Adrenal gland (tissue), 19 donors: ENCODE results near the gene MTR. TPM values are rescaled to one million over a fixed set of nuclear protein-coding genes. Genes with fewer than 3 reads are reported as not detected.

Experiments used
- DNase-seq, 7 donors: peaks; one replicate each; pipeline ENCODE4 v3.0.0-alpha.2; 2019 to 2020
- H3K27ac ChIP-seq, 5 donors: fragments of 200-600 bp; sonication (generic) in 4 of 5; 1 replicate in 3 of 5; 2 replicates in 2 of 5; pipeline versions ENCODE4 v1.5.1 to v1.8.0; 2016 to 2020; ENCODE audit warnings: mild to moderate bottlenecking in 1 of 5
- H3K27me3 ChIP-seq: fragments of 200-600 bp; 2 replicates; pipeline ENCODE4 v1.8.0; 2021
- H3K36me3 ChIP-seq, 2 donors: fragments of 200-600 bp; replicated peaks in 1 of 2; 1 replicate in 1 of 2; 2 replicates in 1 of 2; pipeline versions ENCODE4 v1.5.1 to v1.8.0; 2018 to 2022
- H3K4me1 ChIP-seq, 2 donors: fragments of 200-600 bp; replicated peaks in 1 of 2; 1 replicate in 1 of 2; 2 replicates in 1 of 2; pipeline versions ENCODE4 v1.5.1 to v1.8.0; 2018 to 2021
- H3K4me3 ChIP-seq, 4 donors: fragments of 200-600 bp; sonication (generic) in 3 of 4; one replicate each; pipeline ENCODE4 v1.5.1; 2016 to 2018
- H3K9me3 ChIP-seq, 3 donors: fragments of 200-600 bp; sonication (generic) in 1 of 3; replicated peaks in 1 of 3; 1 replicate in 2 of 3; 2 replicates in 1 of 3; pipeline versions ENCODE4 v1.5.1 to v1.8.0; 2016 to 2021
- CTCF ChIP-seq, 6 experiments: fragments of 450-650 bp in 4 of 6; fragments of 200-600 bp in 2 of 6; sonication (generic) in 1 of 6; IDR thresholded peaks; 1 replicate in 5 of 6; 2 replicates in 1 of 6; pipeline versions ENCODE4 v1.5.1 to v1.8.0; 2016 to 2021; ENCODE audit warnings: antibody characterized with exemption in 6 of 6, mild to moderate bottlenecking in 2 of 6, moderate library complexity in 1 of 6
- POLR2A ChIP-seq, 2 donors: fragments of 450-650 bp; IDR thresholded peaks; one replicate each; pipeline ENCODE4 v1.6.1; 2017; ENCODE audit warnings: antibody characterized with exemption in 2 of 2, mild to moderate bottlenecking in 2 of 2, moderate library complexity in 1 of 2
- WGBS, 4 donors: extraction: QIAGEN DNeasy Blood & Tissue Kit in 2 of 4; methylation state at CpG; one replicate each; pipeline versions ENCODE4 v1.1.5 to v1.1.7; 2013 to 2017; 5-methylcytosine and 5-hydroxymethylcytosine counted together
- intact Hi-C, 2 donors: fragments of 100-400 bp; cut with DNase I; formaldehyde crosslinking; loops; one replicate each; pipeline versions ENCODE4 v1.14.1 to v1.15.0; 2022 to 2023
- long read RNA-seq, 10 donors: library from polyadenylated mRNA in 3 of 10; unstranded in 2 of 10; stranded (forward) in 1 of 10; transcript quantifications; one replicate each; pipeline ENCODE4 v2.0.0 and lab custom pipeline, GENCODE V29; 2021 to 2026
- polyA plus RNA-seq, 3 donors: library from polyadenylated mRNA; stranded (reverse); fragments of 200-250 nt in 2 of 3; fragments of 350-450 nt in 1 of 3; fragmentation: Illumina TruSeq in 1 of 3; extraction: RNeasy Lipid Tissue Mini Kit (QIAGEN cat#74804) in 1 of 3; gene quantifications; one replicate each; pipeline ENCODE4 v1.2.3, GENCODE V29; 2013 to 2014
- total RNA-seq, 9 donors: library from RNA; depleted of rRNA in 4 of 9; stranded (reverse); fragments of >200 nt in 4 of 9; fragments of 120-200 nt in 1 of 9; fragmentation: NEBNext Ultra II Directional in 1 of 9; extraction: Animal tissue kit (Norgen Biotek cat#: 25700) in 1 of 9; gene quantifications; one replicate each; pipeline versions ENCODE4 v1.1.0 to v1.2.4, GENCODE V29; 2013 to 2023
- donor health status: healthy with polysubstance abuse.
- donor health status: Bipolar disorder and iron deficiency.
- donor health status: DM: yes; HTN: yes; CAD: no.
- donor health status: DM: no; HTN: no; CAD: no.
- donor health status: DM: no; HTN: no; CAD: no.
- donor health status: DM: yes; HTN: yes; CAD: no.

Gene MTR
- total RNA-seq (10 to 100 TPM; 17.2 to 44.3 (median 28.6) TPM), polyA plus RNA-seq (10 to 100 TPM in 1 of 3 donors, 1 to 10 TPM in 2; 7.8 to 11.8 (median 9.3) TPM)
- long read RNA-seq, donor 1, full-length matches to known transcripts, result 2 of 2 reads
- long read RNA-seq, donor 1, partial matches to known transcripts, result 0 of 2 reads
- long read RNA-seq, donor 1, other reads (novel, unspliced or antisense), result 0 of 2 reads
- long read RNA-seq, donor 2, result 0 reads
- long read RNA-seq, donor 3, result 0 reads
- long read RNA-seq, donor 4, partial matches to known transcripts, result 5 of 11 reads
- long read RNA-seq, donor 4, other reads (novel, unspliced or antisense), result 6 of 11 reads
- long read RNA-seq, donor 5, full-length matches to known transcripts, result 6 of 11 reads
- long read RNA-seq, donor 5, partial matches to known transcripts, result 1 of 11 reads
- long read RNA-seq, donor 5, other reads (novel, unspliced or antisense), result 4 of 11 reads
- long read RNA-seq, donor 6, partial matches to known transcripts, result 13 of 15 reads
- long read RNA-seq, donor 6, other reads (novel, unspliced or antisense), result 2 of 15 reads
- long read RNA-seq, donor 7, full-length matches to known transcripts, result 1 of 1 reads
- long read RNA-seq, donor 7, partial matches to known transcripts, result 0 of 1 reads
- long read RNA-seq, donor 7, other reads (novel, unspliced or antisense), result 0 of 1 reads
- long read RNA-seq, donor 8, partial matches to known transcripts, result 22 of 22 reads
- long read RNA-seq, donor 8, other reads (novel, unspliced or antisense), result 0 of 22 reads
- long read RNA-seq, donor 9, full-length matches to known transcripts, result 2 of 18 reads
- long read RNA-seq, donor 9, partial matches to known transcripts, result 16 of 18 reads
- long read RNA-seq, donor 9, other reads (novel, unspliced or antisense), result 0 of 18 reads
- long read RNA-seq, donor 10, partial matches to known transcripts, result 12 of 12 reads
- long read RNA-seq, donor 10, other reads (novel, unspliced or antisense), result 0 of 12 reads

- peak within 1 kb of the TSS; percentile 43 to 86 (median 58) for H3K4me3 ChIP-seq
- no peaks in the 10 kb centered on the region for H3K36me3 ChIP-seq
- WGBS, 4 donors, result 0 to 1% (median 0%) methylated on average over 9 to 67 of the region's 67 CpGs
These were observed at the start of gene MTR for GRCh38 chr1:236795035-236795756. Gene MTR (plus strand): TSS chr1:236795292. CDS start chr1:236795704, 412 bp downstream.

GRCh38 chr1:236746785-236747184, 48.3 kb upstream of the MTR start:
- Histone ChIP-seq H3K4me1 (no peaks in the 10 kb centered on the region), H3K9me3 (no peaks in the 10 kb centered on the region), H3K27ac (no peak overlapping the region), H3K36me3 (no peaks in the 10 kb centered on the region), H3K27me3 (peaks cover 2% of the 10 kb centered on the region), H3K4me3 (no peak overlapping the region)
- TF ChIP-seq POLR2A (IDR thresholded peaks at IDR 0.05) (no peak), CTCF (IDR thresholded peaks at IDR 0.05) (no peak)
- intact Hi-C loops, result no loop called here
- DNase-seq, result no peak
- WGBS, 4 donors, result 64 to 67% (median 66%) methylated on average over 3 to 5 of the region's 5 CpGs

More at GRCh38 chr1:236795035-236795756, at the start of gene MTR:
- TF ChIP-seq CTCF (IDR thresholded peaks at IDR 0.05) (no peak), POLR2A (IDR thresholded peaks at IDR 0.05) (peak; percentile 78 to 95)
- intact Hi-C loops, result no loop called here
- H3K27ac ChIP-seq, result peak within 1 kb of the TSS; percentile 59 to 94 (median 89)
- H3K9me3 ChIP-seq, result no peaks in the 10 kb centered on the region
- no peaks in the 10 kb centered on the region for H3K27me3 ChIP-seq
- peak; percentile 98 to 100 (median 99) for DNase-seq
- peaks cover 7 to 30% of the 10 kb centered on the region in 2 donors for H3K4me1 ChIP-seq

GRCh38 chr1:236747311-236747985, 47.6 kb upstream of the MTR start:
- WGBS, 4 donors, result 77 to 83% (median 79%) methylated on average over 6 of the region's 6 CpGs

More at GRCh38 chr1:236747311-236747985, 47.6 kb upstream of the MTR start:
- H3K36me3 ChIP-seq, result no peaks in the 10 kb centered on the region
- TF ChIP-seq CTCF (IDR thresholded peaks at IDR 0.05), result no peak
- TF ChIP-seq POLR2A (IDR thresholded peaks at IDR 0.05), result no peak
- H3K27me3 ChIP-seq, result peaks cover 4% of the 10 kb centered on the region
- no peak overlapping the region for H3K4me3 ChIP-seq
- no peak overlapping the region for H3K27ac ChIP-seq
- no peaks in the 10 kb centered on the region for H3K4me1 ChIP-seq
- no peaks in the 10 kb centered on the region for H3K9me3 ChIP-seq
- intact Hi-C loops, result no loop called here
- DNase-seq, result no peak
